Activated CD8-positive, alpha-beta memory T cell treated with anti-CD3 and anti-CD28 coated beads for 24 hours (primary cell): ENCODE results near the gene ANKRD13A.

ENCODE experiments used
- DNase-seq: peaks from one replicate; pipeline ENCODE4 v3.0.0-alpha.2; 2020

ANKRD13A gene

DNA sequence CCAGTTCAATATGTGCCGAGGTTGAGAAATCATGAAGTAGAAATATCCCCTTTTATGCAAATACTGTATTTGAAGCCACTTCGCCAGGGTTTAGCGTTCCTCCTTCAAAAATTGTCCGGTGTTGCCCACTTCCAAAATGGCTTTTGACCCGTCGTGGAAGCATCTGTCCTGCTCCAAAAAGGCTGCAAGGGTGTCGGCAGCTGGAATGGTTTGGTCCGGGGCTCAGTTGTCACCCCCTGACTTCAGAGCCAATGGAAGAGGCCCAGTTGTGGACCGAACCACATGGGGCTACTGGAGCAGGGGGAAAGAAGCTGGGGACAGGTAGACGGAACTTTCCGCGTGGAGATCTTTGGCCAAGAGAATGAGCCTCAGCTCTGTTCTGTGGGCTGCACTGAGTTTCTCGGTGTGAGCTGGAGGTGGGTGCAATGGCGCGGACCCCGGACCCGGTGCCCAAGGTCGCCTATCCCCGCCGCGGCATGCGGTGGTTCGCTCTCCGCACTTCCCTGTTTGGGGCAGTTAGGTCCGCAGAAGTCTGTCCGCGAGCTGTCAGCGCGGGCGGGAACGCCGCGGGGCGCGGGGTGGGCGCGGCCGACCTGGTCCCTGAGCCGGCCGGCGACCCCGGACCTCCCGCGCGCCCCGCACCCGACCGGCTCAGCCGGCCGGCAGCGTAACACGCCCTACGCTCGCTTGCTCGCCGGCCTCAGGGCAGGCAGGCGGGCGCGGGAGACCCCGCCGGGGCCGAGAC, at the start of gene ANKRD13A:
ANKRD13A (plus strand) TSS at position 527 of the 745 bp plus-strand sequence. CDS start 259 bp downstream, outside the sequence.
- DNase-seq: peak; percentile 95

DNA sequence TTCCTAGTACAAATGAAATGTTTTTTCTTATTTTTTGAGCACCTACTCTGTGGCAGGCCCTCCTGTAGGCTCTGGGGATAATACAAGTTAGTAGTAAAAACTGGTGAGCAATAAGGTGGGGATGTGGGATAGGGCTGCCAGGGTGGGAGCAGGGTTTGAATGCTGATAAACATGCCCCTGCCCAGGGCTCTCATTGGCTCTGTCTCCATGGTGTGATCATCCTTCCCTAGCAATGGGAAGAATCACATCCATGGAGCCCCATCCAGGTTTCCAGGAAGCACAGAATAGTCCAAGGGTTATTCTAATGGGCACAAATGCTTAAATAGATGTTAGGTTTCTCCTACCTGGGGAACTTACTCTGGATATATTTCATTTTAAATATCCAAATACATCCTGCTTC, 48.6 kb upstream of the ANKRD13A start:
- DNase-seq: no peak

DNA sequence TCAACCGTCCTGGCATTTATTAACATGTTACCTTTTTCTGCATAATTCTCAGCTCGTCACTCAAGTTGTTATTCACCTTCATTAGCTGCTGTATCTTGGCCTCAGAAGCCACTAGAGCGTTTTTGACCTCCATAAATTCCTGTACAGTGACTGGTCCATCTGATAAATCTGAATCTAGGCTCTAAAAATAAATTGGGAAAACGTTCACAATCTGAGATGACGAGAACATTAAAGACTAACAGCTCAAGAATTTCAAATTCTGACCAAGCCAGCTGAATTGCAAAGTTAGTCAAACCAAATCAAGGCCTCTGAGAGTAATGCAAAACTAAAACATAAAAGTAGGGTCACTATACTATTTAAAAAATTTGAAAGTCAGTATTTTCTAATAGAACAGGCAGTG, 48.1 kb upstream of the ANKRD13A start:
- no peak for DNase-seq

DNA sequence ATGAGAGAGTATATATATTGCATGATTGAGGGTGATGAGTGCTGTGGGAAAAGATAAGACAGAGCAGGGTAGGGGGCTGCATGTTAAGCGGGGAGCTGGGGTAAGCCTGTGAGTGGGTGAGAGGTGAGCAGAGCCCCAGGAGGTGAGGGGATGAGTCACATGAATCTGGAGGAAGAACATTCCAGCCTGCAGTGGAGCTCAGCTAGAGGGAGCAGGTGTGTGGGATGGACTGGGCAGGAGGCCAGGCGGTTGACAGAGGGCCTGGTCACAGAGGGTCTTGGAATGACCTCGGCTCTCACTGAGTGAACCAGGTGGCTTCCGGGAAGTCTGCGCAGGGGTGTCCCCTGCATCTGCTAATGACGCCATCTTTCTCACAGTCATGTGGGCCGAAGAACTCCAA, 47.5 kb upstream of the ANKRD13A start:
- no peak for DNase-seq

DNA sequence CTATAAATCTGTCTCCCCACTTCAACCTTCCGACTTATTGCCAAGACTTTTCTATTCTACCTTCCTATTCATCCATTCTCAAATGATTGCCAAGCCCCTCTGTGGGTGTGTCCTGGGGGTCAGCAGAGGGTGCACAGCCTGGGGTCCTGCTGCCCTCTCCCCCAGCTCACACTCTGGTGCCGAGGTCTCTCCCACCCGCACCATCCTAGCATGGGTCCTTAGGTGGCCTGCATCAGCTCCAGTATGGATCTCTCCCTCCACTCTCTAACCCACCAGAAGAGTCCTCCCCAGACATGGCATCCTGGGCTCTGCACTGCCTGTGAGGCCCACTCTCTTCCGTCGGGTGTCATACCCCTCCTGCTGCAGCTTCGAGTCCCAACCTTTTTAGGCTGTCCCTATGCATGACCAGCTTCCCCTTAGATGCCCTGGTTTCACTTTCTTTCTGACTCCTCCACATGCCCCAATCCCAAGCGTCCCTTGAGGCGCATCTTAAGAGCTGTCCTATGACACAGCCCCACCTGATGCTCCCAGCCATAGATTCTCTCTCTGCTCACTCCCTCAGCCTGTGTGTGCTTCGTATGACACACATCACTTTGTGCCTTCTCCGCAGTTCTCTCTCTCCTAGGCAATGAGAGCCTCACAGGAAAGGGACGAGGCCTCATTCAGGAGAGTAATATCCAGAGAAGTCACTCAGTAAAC, 46.9 kb upstream of the ANKRD13A start:
- DNase-seq: no peak

DNA sequence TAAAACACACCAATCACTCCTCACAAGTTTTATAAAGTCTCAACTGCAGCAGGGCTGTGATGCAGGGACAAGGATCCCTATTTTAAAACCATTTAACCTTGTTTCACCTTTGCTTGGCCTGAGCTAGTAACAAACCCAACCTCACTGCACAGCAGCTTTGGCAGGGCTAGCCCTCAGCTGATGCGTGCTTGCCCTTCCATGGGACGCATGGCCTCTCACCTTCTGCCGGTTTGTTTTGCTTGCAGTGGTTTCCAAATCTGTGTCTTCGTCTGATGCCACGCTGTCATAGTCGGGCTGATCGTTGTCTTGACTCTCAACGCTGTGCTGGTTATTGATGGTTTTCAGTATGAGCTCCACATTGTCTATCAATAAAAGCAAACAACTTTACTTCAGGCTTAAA, 46.4 kb upstream of the ANKRD13A start:
- no peak for DNase-seq

DNA sequence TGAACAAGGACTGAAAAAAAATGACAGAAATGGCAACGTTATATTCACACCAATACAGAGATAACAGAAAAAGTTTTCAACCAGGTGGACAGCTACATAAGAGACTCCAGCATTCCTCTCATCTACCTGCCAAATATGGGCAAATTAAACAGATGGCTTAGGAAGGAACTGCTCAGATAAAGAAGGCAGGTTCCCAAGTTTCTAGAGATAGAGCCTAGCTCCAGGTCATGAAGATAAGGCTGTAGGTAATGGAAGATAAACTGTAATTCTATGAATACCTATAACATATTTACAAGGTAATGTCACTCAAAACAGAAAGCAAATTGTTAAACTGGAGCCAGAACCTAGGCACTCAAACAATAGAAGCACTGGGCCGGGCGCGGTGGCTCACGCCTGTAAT, 45.6 kb upstream of the ANKRD13A start:
- no peak for DNase-seq

DNA sequence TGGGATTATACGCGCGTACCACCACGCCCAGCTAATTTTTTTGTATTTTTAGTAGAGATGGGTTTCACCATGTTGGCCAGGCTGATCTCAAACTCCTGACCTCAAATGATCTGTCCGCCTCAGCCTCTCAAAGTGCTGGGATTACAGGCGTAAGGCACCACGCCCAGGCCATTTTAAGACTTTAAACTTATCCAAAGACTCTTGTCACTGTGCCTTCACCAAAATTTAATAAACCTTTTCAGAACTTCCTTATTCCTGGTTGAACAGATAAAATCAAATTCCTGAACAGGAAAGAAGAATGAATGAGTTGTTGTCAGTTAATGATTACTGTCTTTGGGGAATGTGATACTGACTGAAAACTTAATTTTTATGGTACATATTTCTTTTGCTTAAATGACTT, 40.9 kb upstream of the ANKRD13A start:
- DNase-seq: no peak

DNA sequence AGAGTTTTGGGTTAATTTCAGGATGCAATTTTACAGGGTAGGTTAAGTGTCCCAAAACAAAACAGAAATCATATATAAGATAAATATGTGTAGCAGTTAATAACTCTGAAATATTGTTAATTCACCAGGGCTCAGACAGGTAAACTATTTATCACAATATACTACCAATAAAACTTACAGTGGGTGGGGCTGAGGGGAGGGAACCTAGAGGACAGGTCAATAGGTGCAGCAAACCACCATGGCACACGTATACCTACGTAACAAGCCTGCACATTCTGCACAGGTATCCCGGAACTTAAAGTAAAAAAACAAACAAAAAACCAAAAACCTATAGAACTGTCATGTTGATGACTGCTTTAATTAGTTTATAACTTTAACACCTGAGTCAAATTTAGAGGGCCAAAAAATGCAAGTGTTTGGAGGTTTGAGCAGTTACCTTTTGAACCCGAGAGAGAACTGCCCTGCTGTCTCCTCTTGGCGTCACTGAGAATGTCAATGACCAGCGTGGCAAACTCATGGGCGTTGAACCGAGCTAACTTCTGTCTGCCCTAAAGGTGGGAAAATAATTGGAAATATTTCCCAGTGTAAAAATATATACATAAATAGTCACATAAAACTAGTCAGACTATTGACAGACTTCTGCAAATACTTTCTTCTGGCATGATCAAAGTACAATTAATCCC, 39.7 kb upstream of the ANKRD13A start:
- no peak for DNase-seq

DNA sequence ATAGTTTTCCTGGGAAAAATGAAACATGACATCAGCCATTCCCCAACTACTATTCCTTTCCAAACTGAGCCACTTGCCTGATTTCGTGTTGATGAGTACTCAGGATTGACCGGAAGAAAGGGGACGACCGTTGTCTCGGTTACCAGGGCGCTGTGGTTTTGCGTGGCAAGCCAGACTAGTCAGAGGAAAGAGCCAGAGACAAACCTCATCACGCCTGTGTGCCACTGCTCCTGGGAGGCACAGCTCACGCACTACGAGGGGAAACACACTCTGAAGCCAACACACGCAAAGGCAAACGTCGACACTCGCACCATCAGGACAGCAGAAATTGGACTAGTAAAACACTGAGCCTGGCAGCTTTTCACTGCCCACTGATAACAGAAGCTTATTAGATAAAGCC, 38.0 kb upstream of the ANKRD13A start:
- DNase-seq: no peak

DNA sequence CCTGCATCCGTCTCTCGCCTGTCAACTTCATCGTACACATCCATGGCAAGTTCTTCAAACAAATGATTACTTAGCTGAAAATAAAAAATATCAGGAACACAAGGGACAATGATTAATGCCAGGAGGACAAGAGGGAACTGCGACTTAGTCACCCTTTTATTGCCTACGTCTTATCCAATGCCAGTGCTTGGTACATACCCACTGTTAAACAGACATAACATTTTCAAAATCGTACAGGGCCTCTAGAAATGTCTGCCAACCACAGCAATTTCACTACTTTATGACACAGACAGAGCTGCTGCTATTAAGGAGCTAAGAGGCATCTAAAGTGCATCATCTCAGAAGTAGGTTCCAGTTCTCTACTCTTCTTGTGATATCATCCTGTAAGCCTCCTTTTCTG, 37.6 kb upstream of the ANKRD13A start:
- DNase-seq: no peak

DNA sequence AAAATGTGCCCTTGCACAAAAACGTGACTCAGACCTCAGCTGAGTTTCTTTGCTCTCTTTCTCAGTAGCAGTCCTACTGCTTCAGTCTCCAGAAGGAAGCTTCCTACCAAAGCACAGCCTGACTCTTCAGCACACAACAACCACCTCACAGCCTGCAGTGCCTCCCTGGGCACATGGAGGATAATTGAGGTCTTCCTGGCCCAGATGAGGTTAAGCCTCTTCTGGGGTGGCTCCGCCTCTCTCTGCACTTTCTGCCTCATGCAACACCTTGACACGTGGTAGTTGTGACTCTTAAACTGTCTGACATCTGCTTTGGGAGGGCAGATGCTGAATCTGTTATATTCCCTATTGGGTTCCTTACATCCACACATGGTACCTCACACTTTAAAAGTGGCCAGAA, 36.8 kb upstream of the ANKRD13A start:
- DNase-seq: no peak

DNA sequence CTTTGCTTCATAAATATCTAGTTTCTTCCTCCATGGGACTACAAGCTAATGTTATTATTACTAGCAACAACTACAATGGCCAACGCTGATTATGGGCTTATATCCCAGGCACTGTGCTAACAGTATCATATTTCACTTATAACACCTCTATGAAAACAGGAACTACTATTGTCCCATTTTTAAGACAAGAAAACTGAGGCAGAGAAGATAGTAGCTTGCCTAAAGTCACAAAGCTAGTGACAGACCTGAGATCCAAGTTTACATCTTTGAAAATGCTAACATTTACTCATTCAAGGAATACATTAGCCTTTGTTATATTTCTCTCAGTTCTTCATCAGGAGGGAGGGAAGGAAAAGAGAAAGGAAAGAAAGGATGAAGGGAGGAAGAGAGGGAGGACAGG, 35.9 kb upstream of the ANKRD13A start:
- DNase-seq: no peak

DNA sequence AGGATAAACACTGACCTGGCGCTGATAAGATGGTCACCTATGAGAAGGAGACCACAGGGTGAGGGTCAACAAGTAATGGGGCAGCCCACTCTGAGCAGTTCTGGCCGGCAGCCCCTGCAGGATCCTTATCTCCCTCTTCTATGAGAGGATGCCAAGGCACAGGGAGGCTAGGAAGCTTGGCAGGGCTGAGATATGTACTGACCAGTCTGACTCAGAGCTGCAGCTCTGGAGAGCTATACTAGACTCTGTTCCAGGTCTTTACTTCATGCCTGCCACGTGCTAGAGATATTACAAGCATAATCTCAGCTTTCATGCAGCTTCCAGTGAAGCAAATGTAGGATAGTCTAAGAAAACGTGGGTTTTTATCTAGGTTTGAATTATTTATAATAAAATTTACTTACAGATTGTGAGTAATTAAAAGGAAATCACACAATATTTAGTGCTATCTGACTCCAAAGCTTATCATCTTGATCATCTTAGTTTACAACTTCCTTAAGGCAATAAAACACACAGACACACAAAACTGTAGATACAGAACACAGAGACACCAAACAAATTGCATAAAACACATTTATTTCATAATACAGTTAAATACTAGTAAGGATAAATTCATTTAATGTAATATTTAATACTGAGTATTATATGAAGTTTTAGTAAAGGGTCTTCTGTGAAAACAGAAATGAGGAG, 35.3 kb upstream of the ANKRD13A start:
- no peak for DNase-seq

DNA sequence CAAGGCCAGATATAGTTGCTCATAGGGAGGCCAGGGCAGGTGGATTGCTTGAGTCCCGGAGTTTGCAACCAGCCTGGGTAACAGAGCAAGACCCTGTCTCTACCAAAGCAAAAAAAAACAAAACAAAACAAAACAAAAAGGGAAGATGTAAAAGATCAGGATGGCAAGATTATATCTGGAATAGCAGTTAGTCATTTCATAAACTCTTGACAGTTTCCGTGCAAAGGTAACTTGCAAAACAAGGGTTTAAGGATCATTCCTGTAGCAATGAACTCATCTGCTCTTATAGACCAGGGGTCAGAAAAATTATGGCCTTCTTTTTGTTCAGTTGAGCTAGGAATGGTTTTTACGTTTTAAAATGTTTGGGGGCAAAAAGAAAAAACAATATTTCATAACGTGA, 32.7 kb upstream of the ANKRD13A start:
- DNase-seq: no peak

DNA sequence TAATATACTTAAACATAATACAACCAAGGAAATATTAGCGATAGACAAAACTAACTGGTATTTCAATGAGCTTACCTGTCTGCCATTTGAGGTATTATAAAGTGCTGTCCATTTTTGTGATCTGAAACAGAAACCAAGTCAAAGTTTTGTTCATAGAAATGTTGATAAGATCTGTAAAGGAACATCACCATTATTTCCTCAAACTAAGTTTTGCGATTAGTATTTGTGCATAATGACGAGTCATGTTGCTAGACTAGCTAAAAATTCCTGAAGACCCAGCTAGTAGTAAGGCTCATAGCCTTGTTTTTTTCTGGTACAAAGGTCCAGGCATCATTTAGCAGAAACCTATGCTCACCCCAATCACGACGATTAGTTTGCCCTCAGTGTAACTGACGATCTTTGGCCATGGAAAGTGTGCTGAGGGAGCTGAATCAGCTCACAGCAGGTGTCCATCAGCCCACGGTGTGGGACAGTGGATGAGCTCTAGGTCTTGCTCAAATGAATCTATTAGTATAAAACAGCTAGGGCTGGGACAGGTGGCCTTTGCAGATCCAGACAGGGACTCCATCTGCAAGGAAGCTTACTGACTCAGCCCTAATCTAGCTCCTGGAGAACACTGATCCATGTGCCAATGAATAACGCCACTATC, 31.7 kb upstream of the ANKRD13A start:
- DNase-seq: no peak

DNA sequence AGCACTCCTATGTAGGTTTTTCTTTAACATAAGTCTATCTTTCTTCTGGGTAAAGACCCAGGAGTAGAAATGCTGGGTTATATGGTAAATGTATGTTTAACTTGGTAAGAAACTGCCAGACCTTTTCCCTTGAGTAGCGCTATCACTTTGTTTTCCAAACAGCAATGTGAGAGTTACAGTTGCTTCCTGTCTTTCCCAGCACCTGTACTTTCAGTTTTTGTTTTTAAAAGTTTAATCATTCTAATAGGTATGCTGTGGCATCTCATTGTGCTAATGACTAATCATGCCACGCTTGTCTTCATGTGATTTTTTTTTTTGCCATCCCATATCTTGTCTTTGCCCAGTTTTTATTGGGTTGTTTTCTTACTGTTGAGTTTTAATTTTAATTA, 31.2 kb upstream of the ANKRD13A start:
- no peak for DNase-seq

DNA sequence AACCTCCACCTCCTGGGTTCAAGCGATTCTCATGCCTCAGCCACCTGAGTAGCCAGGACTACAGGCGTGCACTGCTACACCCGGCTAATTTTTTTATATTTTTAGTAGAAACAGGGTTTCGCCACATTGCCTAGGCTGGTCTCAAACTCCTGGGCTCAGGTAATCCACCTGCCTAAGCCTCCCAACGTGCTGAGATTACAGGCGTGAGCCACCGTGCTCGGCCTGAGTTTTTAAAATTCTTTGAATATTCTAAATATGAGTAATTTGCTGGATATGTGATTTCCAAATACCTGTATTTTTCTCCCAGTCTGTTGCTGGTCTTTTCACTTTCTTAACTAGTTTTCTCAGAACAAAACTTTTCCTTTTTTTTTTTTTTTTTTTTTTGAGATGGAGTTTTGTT, 30.4 kb upstream of the ANKRD13A start:
- DNase-seq: no peak

DNA sequence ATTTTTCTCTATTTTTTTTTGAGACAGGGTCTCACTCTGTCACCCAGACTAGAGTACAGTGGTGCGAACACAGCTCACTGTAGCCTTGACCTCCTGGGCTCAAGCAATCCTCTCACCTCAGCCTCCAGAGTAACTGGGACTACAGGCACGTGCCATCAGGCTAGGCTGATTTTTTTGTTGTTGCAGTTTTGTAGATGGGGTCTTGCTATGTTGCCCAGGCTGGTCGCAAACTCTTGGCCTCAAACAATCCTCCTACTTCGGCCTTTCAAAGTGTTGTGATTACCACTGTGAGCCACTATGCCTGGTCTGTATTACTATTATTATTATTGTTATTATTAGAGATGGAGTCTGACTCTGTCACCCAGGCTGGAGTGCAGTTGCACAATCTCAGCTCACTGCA, 26.4 kb upstream of the ANKRD13A start:
- DNase-seq: no peak

DNA sequence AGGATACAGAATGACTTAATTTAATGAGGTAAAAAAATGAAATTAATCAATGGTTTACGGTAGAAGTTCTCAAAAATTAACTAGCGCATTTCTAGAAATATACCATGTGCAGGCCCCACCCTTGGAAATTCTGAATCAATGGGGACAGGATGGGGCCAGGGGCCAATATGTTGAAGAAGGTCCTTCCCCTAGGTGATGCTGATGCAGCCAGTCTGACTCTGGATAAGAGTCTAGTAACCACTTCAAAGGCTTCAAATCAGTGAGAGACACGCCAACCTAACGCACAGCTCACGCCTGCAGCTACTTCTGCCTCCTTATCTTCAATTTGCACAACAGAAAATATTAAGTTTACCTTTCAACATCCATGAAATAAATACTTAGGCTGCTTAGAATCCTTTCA, 17.9 kb upstream of the ANKRD13A start:
- no peak for DNase-seq

DNA sequence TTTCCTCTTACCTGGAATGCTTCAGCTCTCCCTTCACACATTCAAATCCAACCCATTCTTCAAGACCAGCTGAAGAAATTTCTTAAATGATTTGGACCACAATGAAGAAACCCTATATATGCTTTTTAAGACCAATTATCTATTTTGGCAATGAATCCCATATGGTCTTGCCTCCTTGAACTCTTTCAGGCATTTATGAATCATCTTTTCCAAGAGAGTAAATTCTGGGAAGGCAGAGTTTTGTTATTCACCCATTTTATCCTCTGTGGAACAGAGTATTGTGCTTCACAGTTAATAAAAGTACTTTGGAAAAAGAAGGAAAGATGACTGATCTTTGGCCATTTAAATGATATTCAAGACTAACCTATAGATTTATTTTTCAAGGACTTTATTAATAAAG, 17.0 kb upstream of the ANKRD13A start:
- DNase-seq: no peak

DNA sequence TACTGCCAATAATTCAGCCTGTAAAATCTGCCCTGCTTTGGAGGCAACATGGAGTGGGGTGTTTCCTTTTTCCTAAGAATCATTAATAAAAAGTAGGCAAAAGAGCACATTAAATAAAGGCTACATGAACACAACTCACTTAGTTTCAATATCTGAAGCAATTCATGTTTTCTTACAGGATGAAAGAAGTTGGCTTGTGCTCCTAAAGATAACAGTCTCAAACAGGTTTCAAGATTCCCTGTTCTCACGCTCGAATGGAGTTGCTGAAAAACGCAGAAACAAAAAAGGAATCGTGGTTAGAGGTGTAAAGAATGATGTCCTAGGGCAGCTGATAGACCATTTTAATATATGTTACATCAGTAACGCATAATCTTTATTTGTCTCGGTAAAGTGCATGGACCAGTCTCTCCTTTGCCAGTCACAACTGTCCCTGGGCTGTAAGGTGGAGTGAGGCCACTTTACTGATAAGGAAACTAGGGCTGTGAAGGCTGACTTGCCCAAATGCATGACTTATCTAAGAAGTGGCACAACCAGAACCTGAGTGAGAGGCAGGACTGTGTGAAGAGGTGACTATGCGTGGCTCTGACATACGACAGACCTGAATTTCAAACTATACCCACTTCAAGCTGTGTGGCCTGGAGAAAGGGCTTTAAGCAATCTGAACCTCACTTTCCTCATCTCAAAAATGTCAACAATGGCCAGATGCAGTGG, 15.6 kb upstream of the ANKRD13A start:
- no peak for DNase-seq
